ENCODE data around the gene PRXL2B. TPM values are rescaled to one million over a fixed set of nuclear protein-coding genes. Genes with fewer than 3 reads are reported as not detected.

Gene PRXL2B
- total and polyA plus RNA-seq, 3 experiments from 2014 or later: 23.2 to 45.5 (median 41.3) TPM

DNA sequence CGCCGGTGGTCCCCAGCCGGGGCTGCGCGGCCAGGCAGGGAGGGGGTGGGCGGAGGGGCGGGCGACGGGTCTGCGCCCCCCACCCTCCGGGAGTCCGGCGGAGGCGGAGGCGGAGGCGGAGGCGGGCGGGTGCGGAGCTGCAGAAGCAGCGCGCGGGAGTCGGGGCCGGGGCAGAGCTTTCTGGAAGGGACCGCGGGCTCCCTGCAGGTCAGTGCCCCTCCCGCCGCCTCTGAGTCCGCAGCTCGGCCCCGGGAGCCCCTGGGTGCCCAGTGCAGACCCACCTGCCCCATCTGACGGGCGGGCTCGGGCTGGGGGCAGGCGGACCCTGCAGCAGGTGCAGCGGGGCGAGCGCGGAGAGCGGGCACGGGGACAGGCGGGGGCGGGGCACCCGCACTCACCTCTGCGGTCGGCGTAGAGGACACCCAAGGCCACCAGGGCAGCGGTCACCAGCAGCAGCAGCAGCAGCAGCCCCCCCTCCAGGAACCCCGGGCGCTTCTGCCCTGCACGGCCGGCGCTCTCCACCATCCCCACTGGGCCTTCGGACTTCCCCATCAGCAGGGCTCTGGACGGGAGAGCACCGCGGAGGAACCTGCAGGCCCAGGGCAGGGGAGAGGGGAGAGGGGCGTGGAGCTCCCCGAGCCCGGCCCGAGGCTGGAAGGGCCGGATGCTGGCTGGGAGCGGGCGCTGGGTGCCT lies 42.5 kb downstream of the PRXL2B start:
- H3K4me1 Mint-ChIP-seq: peaks cover 2 to 13% (median 8%) of the 10 kb centered on the region in 3 donors
- Histone ChIP-seq H3K27ac (ENCODE audit: low read depth, low read length) (no peak overlapping the region), H3K4me1 (ENCODE audit: insufficient read depth, low read length) (no peaks in the 10 kb centered on the region), H3K4me3 (ENCODE audit: low read length) (no peak overlapping the region), H3K36me3 (ENCODE audit: insufficient read depth, low read length) (no peaks in the 10 kb centered on the region), H3K9me3 (ENCODE audit: low read length) (no peaks in the 10 kb centered on the region), H3K27me3 (ENCODE audit: insufficient read depth, low read length, poor library complexity, severe bottlenecking) (peaks cover 8% of the 10 kb centered on the region)
- ChIA-PET POLR2A (no interaction called here), CTCF (no interaction called here)
- no peaks in the 10 kb centered on the region for H3K9me3 Mint-ChIP-seq
- H3K27me3 Mint-ChIP-seq: peaks cover 37 to 54% of the 10 kb centered on the region in 2 donors
- H3K4me3 Mint-ChIP-seq: no peak overlapping the region
- DNase-seq: no peak
- H3K36me3 Mint-ChIP-seq: peaks cover 0 to 2% (median 0%) of the 10 kb centered on the region in 3 donors
- H3K27ac Mint-ChIP-seq: no peak overlapping the region

DNA sequence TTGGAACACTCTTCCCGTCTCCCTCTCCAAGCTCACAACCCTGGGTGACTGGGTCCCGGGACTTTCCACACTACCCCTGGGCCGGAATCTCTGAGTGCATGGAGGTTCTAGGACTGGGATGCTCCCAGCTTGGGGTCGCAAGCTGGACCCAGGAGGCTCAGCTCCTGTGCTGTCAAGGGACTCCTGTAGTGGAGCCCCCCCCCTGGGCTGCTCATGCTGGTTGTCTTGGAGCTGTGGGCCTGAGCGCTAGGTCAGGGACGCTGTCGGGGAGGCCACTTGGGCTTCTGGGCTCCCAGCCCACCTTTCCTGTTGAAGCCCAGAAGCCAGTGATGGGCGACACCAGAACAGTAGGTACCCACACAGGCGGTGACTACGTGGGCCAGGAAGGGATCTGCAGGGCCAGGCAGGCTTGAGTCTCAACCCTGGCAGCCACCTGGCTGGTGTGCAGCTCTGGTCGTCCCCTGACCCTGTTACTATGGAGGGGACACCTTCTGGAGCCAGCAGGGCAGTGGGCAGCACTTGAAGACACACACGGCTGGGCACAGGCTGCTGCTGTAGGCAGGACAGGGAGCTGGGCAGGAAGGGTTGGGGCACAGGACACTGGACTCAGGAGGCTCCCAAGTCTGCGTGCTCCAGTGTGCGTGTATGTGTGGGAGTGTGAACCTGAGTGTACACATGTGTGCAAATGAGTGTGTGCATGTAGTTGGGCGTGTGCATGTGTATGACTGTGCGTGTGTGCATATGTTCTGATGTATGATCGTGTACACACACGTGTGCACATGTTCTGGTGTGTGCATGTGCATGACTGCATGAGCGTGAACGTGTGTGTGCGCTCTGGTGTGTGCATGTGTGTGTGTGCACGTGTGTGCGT lies 43.3 kb downstream of the PRXL2B start:
- ChIA-PET CTCF (no interaction called here), POLR2A (no interaction called here)
- Histone ChIP-seq H3K27ac (ENCODE audit: low read depth, low read length) (no peak overlapping the region), H3K4me1 (ENCODE audit: insufficient read depth, low read length) (no peaks in the 10 kb centered on the region), H3K27me3 (ENCODE audit: insufficient read depth, low read length, poor library complexity, severe bottlenecking) (peaks cover 8% of the 10 kb centered on the region), H3K9me3 (ENCODE audit: low read length) (no peaks in the 10 kb centered on the region), H3K36me3 (ENCODE audit: insufficient read depth, low read length) (no peaks in the 10 kb centered on the region), H3K4me3 (ENCODE audit: low read length) (no peak overlapping the region)
- DNase-seq: peak in 1 of 5 donors; percentile 37
- Mint-ChIP-seq H3K27ac (no peak overlapping the region), H3K4me3 (peak overlapping the region in 3 of 7 donors; percentile 29 to 81 (median 50)), H3K4me1 (peaks cover 0 to 13% (median 8%) of the 10 kb centered on the region in 3 donors), H3K9me3 (no peaks in the 10 kb centered on the region), H3K36me3 (peaks cover 0 to 2% (median 0%) of the 10 kb centered on the region in 3 donors), H3K27me3 (peaks cover 31 to 48% of the 10 kb centered on the region in 2 donors)

DNA sequence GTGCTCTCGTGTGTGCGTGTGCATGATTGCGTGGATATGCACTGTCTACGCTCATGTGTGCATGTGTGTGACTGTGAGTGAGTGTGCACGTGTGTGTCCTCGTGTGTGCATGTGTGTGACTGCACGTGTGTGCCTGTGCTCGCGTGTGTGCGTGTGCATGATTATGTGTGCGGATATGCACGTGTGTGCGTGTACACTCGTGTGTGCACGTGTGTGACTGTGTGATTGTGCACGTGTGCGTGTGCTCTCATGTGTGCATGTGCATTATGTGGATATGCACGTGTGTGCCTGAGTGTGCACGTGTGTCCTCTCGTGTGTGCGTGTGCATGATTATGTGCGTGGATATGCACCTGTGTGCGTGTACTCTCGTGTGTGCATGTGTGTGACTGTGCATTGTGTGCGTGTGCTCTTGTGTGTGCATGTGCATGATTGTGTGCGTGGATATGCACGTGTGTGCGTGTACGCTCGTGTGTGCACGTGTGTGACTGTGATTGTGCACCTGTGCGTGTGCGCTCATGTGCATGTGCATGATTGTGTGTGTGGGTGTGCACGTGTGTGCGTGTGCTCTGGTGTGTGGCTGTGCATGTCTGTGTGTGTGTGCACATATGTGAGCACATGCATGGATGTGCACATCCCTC lies 44.0 kb downstream of the PRXL2B start:
- Histone ChIP-seq H3K27ac (ENCODE audit: low read depth, low read length) (no peak overlapping the region), H3K4me3 (ENCODE audit: low read length) (no peak overlapping the region), H3K27me3 (ENCODE audit: insufficient read depth, low read length, poor library complexity, severe bottlenecking) (peaks cover 8% of the 10 kb centered on the region), H3K4me1 (ENCODE audit: insufficient read depth, low read length) (no peaks in the 10 kb centered on the region), H3K9me3 (ENCODE audit: low read length) (no peaks in the 10 kb centered on the region), H3K36me3 (ENCODE audit: insufficient read depth, low read length) (no peaks in the 10 kb centered on the region)
- peaks cover 0 to 2% (median 0%) of the 10 kb centered on the region in 3 donors for H3K36me3 Mint-ChIP-seq
- H3K27me3 Mint-ChIP-seq: peaks cover 27 to 43% of the 10 kb centered on the region in 2 donors
- no peaks in the 10 kb centered on the region for H3K9me3 Mint-ChIP-seq
- CTCF ChIA-PET: no interaction called here
- peak overlapping the region in 1 of 8 donors; percentile 70 for H3K27ac Mint-ChIP-seq
- H3K4me3 Mint-ChIP-seq: peak overlapping the region in 2 of 7 donors; percentile 50 to 81
- no peak for DNase-seq
- POLR2A ChIA-PET: no interaction called here
- H3K4me1 Mint-ChIP-seq: peaks cover 0 to 13% (median 8%) of the 10 kb centered on the region in 3 donors

DNA sequence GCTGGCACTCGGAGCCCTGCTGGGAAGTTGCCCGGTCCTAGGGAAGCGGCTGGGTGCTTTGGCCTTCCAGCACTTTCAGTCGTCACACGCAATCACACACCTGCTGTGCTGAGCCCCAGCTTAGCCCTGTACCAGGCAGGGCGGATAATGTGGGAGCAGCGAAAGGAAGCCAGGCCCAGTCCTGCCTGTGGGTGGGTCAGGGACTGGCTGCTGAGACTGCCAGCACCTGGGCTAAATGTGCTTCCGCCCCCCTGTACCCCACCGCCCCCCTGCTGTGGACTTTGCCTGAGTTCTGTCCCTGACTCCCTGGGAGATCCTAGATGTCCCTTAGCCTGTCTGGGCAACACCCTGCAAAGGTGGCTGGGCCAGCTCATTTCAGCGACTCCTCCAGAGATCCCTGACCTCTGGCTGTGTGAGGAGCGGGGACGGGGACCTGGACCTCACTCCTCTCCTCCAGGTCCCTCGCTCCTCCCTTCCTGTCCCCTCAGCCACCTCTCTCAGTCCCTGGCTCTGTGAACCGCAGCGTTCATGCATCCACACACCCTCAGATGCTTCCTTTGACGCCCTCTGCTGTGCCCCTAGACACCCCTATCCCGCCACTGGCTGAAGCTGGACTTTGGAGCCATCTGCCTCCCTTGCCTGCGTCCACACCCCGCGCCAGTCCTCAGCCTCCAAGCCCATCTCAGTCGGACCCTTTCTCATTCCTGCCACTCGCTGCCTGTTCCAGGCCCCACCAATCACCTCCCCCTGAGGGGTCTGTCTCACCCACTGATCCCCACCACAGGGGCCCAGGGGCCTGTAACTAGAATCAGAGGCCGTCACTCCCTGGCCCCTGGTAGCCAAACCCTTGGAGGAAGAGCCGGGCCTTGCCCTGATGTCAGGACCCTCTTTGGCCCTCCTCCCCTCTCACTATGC lies 44.8 kb downstream of the PRXL2B start:
- DNase-seq: no peak
- H3K4me1 Mint-ChIP-seq: peaks cover 0 to 13% (median 8%) of the 10 kb centered on the region in 3 donors
- no peak overlapping the region for H3K27ac ChIP-seq (ENCODE audit: low read depth, low read length)
- peaks cover 8% of the 10 kb centered on the region for H3K27me3 ChIP-seq (ENCODE audit: insufficient read depth, low read length, poor library complexity, severe bottlenecking)
- H3K36me3 ChIP-seq (ENCODE audit: insufficient read depth, low read length): no peaks in the 10 kb centered on the region
- no peak overlapping the region for H3K4me3 Mint-ChIP-seq
- H3K9me3 ChIP-seq (ENCODE audit: low read length): no peaks in the 10 kb centered on the region
- H3K4me3 ChIP-seq (ENCODE audit: low read length): no peak overlapping the region
- no peaks in the 10 kb centered on the region for H3K9me3 Mint-ChIP-seq
- POLR2A ChIA-PET: no interaction called here
- peak overlapping the region in 1 of 8 donors; percentile 78 for H3K27ac Mint-ChIP-seq
- CTCF ChIA-PET: no interaction called here
- H3K4me1 ChIP-seq (ENCODE audit: insufficient read depth, low read length): no peaks in the 10 kb centered on the region
- peaks cover 24 to 35% of the 10 kb centered on the region in 2 donors for H3K27me3 Mint-ChIP-seq
- no peaks in the 10 kb centered on the region for H3K36me3 Mint-ChIP-seq

GRCh38 chr1:2632051-2632430 lies 45.5 kb downstream of the PRXL2B start:
- Histone ChIP-seq H3K4me3 (ENCODE audit: low read length) (no peak overlapping the region), H3K27ac (ENCODE audit: low read depth, low read length) (no peak overlapping the region), H3K9me3 (ENCODE audit: low read length) (no peaks in the 10 kb centered on the region), H3K36me3 (ENCODE audit: insufficient read depth, low read length) (no peaks in the 10 kb centered on the region), H3K27me3 (ENCODE audit: insufficient read depth, low read length, poor library complexity, severe bottlenecking) (peaks cover 8% of the 10 kb centered on the region), H3K4me1 (ENCODE audit: insufficient read depth, low read length) (no peaks in the 10 kb centered on the region)
- H3K27me3 Mint-ChIP-seq: peaks cover 23 to 29% of the 10 kb centered on the region in 2 donors
- no peak for DNase-seq
- peak overlapping the region in 1 of 8 donors; percentile 29 for H3K27ac Mint-ChIP-seq
- peaks cover 1 to 13% (median 8%) of the 10 kb centered on the region in 3 donors for H3K4me1 Mint-ChIP-seq
- H3K4me3 Mint-ChIP-seq: no peak overlapping the region
- H3K9me3 Mint-ChIP-seq: no peaks in the 10 kb centered on the region
- H3K36me3 Mint-ChIP-seq: no peaks in the 10 kb centered on the region
- POLR2A ChIA-PET: no interaction called here
- CTCF ChIA-PET: no interaction called here

GRCh38 chr1:2632561-2633361 lies 46.2 kb downstream of the PRXL2B start, which contains the start of gene MMEL1:
TSS of gene MMEL1 (minus strand) at chr1:2633016. CDS start at chr1:2629484, 3,532 bp downstream.
- H3K9me3 ChIP-seq (ENCODE audit: low read length): no peaks in the 10 kb centered on the region
- H3K27ac Mint-ChIP-seq: peak within 1 kb of the TSS in 2 of 8 donors; percentile 29 to 47
- H3K27me3 ChIP-seq (ENCODE audit: insufficient read depth, low read length, poor library complexity, severe bottlenecking): peaks cover 6% of the 10 kb centered on the region
- POLR2A ChIA-PET: interaction anchor here (0.6 kb wide), 1 partner anchor 17 kb away, joined by 4 read pairs; no protein-coding TSS in a partner anchor
- no peak within 1 kb of the TSS for H3K4me3 Mint-ChIP-seq
- no peaks in the 10 kb centered on the region for H3K36me3 ChIP-seq (ENCODE audit: insufficient read depth, low read length)
- peaks cover 1 to 8% (median 8%) of the 10 kb centered on the region in 3 donors for H3K4me1 Mint-ChIP-seq
- no peak within 1 kb of the TSS for H3K27ac ChIP-seq (ENCODE audit: low read depth, low read length)
- H3K36me3 Mint-ChIP-seq: no peaks in the 10 kb centered on the region
- no peak for DNase-seq
- H3K4me1 ChIP-seq (ENCODE audit: insufficient read depth, low read length): no peaks in the 10 kb centered on the region
- no peaks in the 10 kb centered on the region for H3K9me3 Mint-ChIP-seq
- CTCF ChIA-PET: no interaction called here
- H3K4me3 ChIP-seq (ENCODE audit: low read length): no peak within 1 kb of the TSS
- H3K27me3 Mint-ChIP-seq: peaks cover 17 to 21% of the 10 kb centered on the region in 2 donors
